Measurements from ENCODE around the gene SIPA1.

- TF ChIP-seq CTCF (IDR thresholded peaks at IDR 0.05; ENCODE audit: low read depth, low read length, missing input control): no peak
- TF ChIP-seq SP1 (IDR thresholded peaks at IDR 0.05): peak; percentile 1
- no peak for TF ChIP-seq RAD21 (IDR thresholded peaks at IDR 0.05)
- peak in 1 of 2 donors; percentile 46 for TF ChIP-seq GABPA (IDR thresholded peaks at IDR 0.05 in 1 of 2, conservative IDR thresholded peaks at IDR 0.05 in 1 of 2)
- no peak for TF ChIP-seq TAF1 (conservative IDR thresholded peaks at IDR 0.05)
- TF ChIP-seq REST (IDR thresholded peaks at IDR 0.05): no peak
- no peak for TF ChIP-seq ZBTB33 (IDR thresholded peaks at IDR 0.05)
- no peak for TF ChIP-seq NR2F2 (IDR thresholded peaks at IDR 0.05)
These were observed 2.8 kb downstream of the SIPA1 start for GRCh38 chr11:65640483-65641296.

Measured in liver (tissue), 3 donors.